Retina (tissue), 1 donor: ENCODE results near the gene TEX26.

ENCODE experiments used
- DNase-seq: peaks from one replicate; pipeline ENCODE4 v3.0.0-alpha.2; 2016

The TEX26 gene

DNA sequence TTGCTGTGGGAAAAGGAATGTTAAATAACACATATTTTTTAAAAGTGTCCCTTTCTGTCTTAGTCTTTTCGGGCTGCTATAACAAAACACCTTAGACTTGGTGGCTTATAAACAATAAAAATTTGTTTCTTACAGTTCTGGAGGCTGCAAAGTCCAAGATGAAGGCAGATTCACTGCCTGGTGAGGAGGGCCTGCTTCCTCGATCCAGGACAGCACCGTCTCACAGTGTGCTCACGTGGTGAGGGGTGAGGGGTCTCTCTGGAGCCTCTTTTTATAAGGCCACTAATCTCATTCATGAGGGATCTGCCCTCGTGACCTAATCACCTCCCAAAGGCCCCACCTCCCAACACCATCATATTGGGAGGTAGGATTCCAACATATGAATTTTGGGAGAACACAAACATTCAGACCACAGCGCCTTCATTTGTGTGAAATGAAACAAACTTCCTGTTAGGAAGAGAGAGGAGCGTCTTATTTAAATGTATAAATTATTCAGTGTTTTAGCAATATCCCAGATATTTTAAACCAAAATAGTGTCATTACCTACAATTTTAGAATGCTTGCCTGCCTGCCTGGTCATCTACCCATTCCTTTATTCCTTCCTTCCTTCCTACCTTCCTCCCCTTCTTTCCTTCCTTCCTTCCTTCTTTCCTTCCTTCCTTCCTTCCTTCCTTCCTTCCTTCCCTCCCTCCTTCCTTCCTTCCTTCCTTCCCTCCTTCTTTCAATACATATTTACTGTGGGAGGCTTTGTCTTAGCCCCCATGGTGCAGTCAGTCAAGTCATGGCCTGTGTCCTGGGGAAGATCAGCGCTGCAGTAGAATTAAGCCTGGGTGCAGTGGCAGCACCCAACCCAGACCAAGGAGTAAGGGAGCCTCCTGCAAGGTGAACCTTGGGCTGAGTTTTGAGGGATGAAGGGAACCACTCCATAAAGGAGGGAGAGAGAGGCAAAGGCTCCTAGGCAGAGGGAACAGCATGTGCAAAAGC lies 84.2 kb downstream of the TEX26 start:
- no peak for DNase-seq

DNA sequence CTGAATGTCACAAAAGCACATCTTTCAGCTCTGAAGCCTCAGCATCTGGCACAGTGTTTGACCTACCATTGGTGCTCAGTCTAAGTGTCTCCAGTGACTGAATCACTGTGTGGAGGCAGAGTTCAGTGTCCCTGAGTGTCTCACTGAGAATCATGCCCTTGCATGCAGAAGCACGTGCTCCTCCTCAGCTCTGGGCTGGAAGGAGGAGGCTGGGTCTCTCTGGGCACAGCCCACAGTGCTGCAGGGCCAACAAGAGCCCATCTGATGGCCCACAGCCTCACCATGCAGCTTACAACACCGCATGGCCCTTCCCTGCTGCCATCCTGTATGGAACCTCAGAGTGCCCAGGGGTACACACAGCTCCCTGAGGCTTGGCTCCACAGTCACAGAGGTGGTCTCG lies 86.1 kb downstream of the TEX26 start:
- DNase-seq, result no peak

DNA sequence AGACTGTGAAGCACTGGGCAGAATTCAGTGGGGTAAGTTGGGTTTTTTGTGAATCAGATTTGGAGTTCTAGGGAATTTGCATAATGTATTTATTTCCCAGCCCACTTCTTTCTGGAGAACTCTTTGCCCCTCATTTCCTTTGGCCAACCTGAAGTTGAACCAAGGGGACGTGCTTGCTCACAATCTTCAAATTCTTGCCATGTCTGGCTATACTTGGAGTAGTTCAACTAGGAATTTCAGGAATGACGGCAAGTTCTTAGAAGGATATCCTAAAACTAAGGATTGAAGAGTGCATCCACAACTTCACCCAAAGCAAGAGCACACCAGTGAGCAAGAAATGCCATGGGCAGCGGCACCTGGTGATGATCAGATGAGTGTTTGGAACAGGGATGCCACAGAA lies 88.5 kb downstream of the TEX26 start:
- DNase-seq, result no peak

DNA sequence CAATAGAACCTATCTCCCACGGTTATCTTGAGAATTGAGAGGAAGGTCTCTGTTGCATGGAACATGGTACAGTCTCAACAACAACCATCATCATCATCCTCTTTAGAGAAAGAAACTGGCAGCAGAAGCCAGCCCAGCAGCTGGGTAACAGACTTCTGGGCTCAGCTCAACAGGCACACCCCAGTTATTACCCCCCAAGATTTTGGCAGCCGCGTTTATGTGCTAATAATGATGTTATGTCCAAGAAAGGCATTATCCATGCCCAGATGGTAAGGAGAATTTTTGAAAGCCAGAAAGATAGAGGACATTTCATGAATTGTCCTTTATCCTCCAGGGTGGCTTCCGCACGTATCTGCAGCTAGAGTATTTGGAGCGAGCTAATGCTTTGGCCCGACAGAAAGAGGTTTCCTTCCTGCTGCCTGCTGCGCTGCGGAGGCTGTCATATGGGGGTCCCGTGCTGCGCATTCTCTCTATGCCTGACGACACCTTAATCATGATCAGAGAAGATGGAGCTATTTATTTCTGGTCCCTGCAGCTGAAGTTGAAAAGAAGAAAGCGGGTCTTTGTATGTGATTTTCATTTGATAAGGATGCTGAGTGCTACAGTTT lies 89.9 kb downstream of the TEX26 start:
- peak; percentile 31 for DNase-seq

DNA sequence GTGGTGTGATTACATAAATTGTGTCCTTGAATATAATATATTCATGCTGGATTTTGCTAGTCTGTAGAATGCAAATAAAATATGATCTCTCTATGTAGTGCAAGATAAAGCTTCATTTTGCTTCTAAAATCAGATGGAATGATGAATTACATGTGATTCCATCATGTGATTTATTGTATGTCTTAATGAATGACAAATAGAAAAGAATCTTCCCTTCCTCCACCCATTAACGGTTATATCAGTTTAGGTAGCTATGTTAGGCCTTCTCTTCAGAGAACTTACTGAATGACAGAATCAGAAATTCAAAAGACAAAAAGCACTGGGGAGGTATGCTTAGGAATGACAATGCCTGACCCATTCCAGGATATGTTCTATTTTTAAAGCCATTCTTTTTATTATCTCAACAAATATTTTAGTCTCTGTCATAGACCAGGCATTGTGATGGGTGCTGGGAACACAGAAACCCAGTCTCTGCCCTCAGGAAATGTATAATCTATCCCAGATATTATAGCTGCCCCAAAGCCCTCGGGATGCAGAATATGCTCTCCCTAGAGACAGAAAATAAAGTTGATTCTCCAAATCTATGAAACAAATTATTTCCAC lies 90.6 kb downstream of the TEX26 start:
- DNase-seq, result no peak
